Nucleus accumbens (tissue), 56 donors: ENCODE data around the gene ZNF497.
A peak's percentile ranks its signal among the peaks of the same experiment; 100 is the strongest.

ENCODE experiments used
- DNase-seq, 56 donors: peaks; one replicate each; lab custom pipeline; 2025; lab: John Stamatoyannopoulos, UW

Gene ZNF497

DNA sequence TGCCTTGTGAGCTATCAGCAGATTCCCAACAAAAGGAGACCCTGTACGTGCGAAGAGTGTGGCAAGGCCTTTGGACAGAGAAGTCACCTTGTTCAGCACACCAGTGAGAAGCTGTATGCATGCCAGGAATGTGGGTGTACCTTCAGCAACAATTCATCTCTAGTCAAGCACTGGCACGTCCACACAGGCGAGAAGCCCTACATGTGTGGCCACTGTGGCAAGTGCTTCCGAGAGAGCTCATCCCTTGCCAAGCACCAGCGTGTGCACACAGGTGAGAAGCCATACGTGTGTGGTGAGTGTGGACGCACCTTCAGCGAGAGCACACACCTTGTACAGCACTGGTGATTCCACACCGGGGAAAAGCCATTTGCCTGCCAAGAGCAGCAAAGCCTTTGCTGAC, 43.3 kb downstream of the ZNF497 start:
- DNase-seq: no peak

DNA sequence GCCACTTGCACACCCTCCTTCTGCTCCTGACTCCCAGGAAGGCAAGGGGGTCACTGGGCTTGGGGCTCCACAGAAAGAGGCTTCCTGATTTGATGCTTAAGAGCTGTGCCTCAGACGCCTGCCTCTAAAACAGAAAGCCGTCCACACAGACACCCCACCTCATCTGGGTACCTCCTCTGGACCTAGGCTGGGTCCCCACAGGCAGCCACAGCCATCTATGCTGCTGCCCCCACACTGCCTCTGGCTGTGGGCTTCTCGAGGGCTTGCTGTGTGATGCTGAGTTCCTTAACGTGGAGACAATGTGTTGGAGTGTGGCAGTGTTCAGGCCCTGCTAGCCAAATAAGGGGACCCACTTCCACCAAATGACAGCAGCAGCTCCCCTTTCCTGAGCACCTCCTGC, 44.3 kb downstream of the ZNF497 start:
- DNase-seq: no peak

- DNase-seq: no peak
Observed at GRCh38 chr19:58317476-58318072, 45.0 kb downstream of the ZNF497 start.

DNA sequence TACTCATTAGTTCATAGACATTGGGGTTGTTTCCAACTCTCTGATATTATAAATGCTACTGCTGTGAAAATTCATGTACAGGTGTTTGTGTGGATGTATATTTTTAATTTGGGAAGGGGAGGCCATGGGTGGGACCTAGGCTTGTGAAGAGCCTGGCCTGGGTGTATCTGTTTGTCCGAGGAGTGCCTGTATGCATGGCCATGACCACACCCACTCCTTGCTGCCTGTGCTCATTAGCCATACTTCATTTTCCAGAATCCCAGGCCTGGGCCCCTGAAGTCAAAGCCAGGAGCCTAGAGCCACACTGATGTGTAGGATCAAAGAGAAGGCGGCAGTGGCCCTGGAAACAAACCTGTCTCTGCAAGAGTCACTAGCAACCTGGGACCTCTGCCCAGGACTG, 47.0 kb downstream of the ZNF497 start:
- no peak for DNase-seq

- DNase-seq: no peak
Observed at GRCh38 chr19:58311345-58311865, 51.1 kb downstream of the ZNF497 start.

DNA sequence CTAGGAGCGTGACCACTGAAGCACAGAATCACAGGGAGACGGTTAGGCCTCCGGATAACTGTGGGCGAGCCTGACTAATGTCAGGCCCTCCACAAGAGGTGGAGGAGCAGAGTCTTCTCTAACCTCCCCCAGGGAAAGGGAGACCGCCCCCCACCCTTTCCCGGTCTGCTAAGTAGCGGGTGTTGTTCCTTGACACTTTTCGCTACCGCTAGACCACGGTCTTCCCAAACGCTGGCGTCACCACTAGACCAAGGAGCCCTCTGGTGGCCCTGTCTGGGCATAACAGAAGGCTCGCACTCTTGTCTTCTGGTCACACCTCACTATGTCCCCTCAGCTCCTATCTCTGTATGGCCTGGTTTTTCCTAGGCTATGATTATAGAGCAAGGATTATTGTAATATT, 51.9 kb downstream of the ZNF497 start:
- DNase-seq: peak in 24 of 56 donors; percentile 2 to 51 (median 14)

DNA sequence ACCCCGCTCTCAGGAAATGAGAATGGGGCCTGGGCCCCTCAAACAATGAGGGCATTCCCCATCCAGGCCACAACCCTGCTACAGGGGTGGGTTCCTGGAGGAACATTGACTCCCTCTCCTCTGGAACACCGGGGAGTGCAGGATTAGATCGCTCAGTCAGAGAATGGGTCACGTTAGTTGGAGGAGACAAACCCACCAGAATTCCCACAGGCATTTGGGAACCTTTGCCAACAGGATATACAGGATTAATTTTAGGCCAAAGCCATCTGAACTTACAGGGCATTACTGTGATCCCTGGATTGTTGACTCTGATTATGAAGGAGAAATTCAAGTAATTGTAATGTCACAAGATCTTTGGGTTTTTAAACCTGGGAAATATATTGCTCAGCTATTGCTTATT, 54.8 kb downstream of the ZNF497 start:
- DNase-seq: no peak

- no peak for DNase-seq
Observed at GRCh38 chr19:58305932-58306323, 56.6 kb downstream of the ZNF497 start.

- DNase-seq: peak; percentile 60 to 98 (median 94)
Observed at GRCh38 chr19:58305065-58305931, 57.3 kb downstream of the ZNF497 start, which contains the start of gene ERVK3-1. Gene ERVK3-1 (plus strand): TSS chr19:58305377. CDS start chr19:58312169, 6,792 bp downstream.

GRCh38 chr19:58304748-58305064, 57.8 kb downstream of the ZNF497 start:
- DNase-seq: no peak
